Small intestine (tissue), 7 donors: ENCODE results near the gene SFT2D1. TPM values are rescaled to one million over a fixed set of nuclear protein-coding genes. Genes with fewer than 3 reads are reported as not detected.

Experiments
- DNase-seq, 2 donors: peaks; one replicate each; pipeline versions ENCODE4 v3.0.0 to v3.0.0-alpha.2; 2013
- FAIRE-seq: peaks from 2 replicates; lab custom pipeline; 2012; peaks lifted over from hg19 to GRCh38; lab: Jason Lieb, UNC
- H3K27ac ChIP-seq, 3 donors: one replicate each; pipeline ENCODE4 v1.5.1; 2013; ENCODE audit warnings: low read length in 2 of 3, mild to moderate bottlenecking in 2 of 3, control low read depth in 1 of 3, inconsistent platforms in 1 of 3, low read depth in 1 of 3, moderate library complexity in 1 of 3
- H3K27me3 ChIP-seq, 3 donors: one replicate each; pipeline ENCODE4 v1.6.1; 2013; ENCODE audit warnings: low read length in 3 of 3, inconsistent platforms in 1 of 3; ENCODE audit not compliant: control insufficient read depth in 3 of 3, insufficient read depth in 3 of 3
- H3K36me3 ChIP-seq, 3 donors: one replicate each; pipeline ENCODE4 v1.6.1; 2013; ENCODE audit warnings: low read length in 3 of 3, inconsistent platforms in 1 of 3, low read depth in 1 of 3, mild to moderate bottlenecking in 1 of 3, moderate library complexity in 1 of 3; ENCODE audit not compliant: control insufficient read depth in 3 of 3, insufficient read depth in 2 of 3
- H3K4me1 ChIP-seq, 3 donors: one replicate each; pipeline ENCODE4 v1.6.1; 2013; ENCODE audit warnings: low read length in 2 of 3, inconsistent platforms in 1 of 3, low read depth in 1 of 3, mild to moderate bottlenecking in 1 of 3, moderate library complexity in 1 of 3; ENCODE audit not compliant: control insufficient read depth in 3 of 3, insufficient read depth in 2 of 3
- H3K4me3 ChIP-seq, 3 donors: one replicate each; pipeline ENCODE4 v1.5.1; 2013; ENCODE audit warnings: low read length in 3 of 3, control low read depth in 1 of 3, inconsistent platforms in 1 of 3, low read depth in 1 of 3, mild to moderate bottlenecking in 1 of 3, moderate library complexity in 1 of 3
- H3K9me3 ChIP-seq, 2 donors: one replicate each; pipeline ENCODE4 v1.6.1; 2013; ENCODE audit warnings: low read depth in 1 of 2, low read length in 1 of 2; ENCODE audit not compliant: control insufficient read depth in 2 of 2, insufficient read depth in 1 of 2
- WGBS, 3 donors: extraction: QIAGEN DNeasy Blood & Tissue Kit; methylation state at CpG; one replicate each; pipeline ENCODE4 v1.1.7; 2013; 5-methylcytosine and 5-hydroxymethylcytosine counted together
- polyA plus RNA-seq, 4 donors: library from polyadenylated mRNA; stranded (reverse) in 3 of 4; unstranded in 1 of 4; fragments of 200-250 nt in 3 of 4; fragments of 120-200 nt in 1 of 4; gene quantifications; one replicate each; pipeline versions ENCODE4 v1.2.1 to v1.2.3, GENCODE V29; 2013
- donor health status: healthy with polysubstance abuse.
- donor health status: control.
- donor health status: control.
- donor health status: Bipolar disorder and iron deficiency.
- donor health status: healthy.

Gene SFT2D1
- polyA plus RNA-seq, 4 donors, result 32.4 to 113 (median 64.2) TPM

DNA sequence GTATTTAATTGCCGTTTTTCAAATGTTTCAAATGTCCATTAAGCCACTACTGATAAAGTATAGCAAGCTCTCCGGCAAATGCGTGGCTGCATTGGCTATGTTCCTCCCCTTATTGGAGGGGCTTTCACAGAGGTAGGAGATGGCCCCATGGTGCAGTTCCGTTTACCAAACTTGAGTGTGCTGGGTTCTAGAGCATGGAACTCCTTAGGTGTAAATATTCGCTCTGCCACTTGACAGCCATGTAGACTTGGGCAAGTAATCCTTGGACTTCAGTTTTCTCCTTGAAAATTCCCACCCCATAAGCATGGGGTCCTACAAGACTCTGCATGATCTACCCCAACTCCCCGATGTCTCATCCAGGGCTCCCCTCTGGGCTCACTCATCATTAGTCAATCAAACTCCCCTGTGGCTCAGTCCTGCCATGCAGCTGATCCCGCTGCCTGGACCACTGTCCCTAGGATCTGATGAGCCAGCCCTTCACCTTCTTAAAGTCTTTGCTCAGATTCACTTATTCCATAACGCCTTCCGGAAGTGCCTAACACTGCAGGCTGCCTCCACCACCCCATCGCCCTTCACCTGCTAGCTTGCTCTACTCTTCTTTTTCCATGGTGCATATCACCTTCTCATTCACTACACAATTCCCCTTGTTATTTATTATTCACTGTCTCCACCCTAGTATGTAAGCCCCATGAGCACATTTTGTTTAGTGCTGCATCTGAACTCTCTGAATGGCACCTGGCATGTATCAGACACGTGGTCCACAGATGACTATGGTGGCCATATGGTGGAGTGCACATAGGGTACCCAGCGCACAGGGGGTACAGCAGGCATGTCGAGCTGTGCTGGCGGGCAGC, 52.9 kb downstream of the SFT2D1 start:
- Histone ChIP-seq H3K36me3 (no peaks in the 10 kb centered on the region), H3K4me3 (no peak overlapping the region), H3K27me3 (peaks cover 0 to 3% (median 3%) of the 10 kb centered on the region in 3 donors), H3K9me3 (no peaks in the 10 kb centered on the region), H3K4me1 (peaks cover 0 to 6% (median 0%) of the 10 kb centered on the region in 3 donors), H3K27ac (no peak overlapping the region)
- FAIRE-seq, result no peak
- no peak for DNase-seq
- WGBS, 3 donors, result 93 to 98% (median 96%) methylated on average over 14 of the region's 14 CpGs

DNA sequence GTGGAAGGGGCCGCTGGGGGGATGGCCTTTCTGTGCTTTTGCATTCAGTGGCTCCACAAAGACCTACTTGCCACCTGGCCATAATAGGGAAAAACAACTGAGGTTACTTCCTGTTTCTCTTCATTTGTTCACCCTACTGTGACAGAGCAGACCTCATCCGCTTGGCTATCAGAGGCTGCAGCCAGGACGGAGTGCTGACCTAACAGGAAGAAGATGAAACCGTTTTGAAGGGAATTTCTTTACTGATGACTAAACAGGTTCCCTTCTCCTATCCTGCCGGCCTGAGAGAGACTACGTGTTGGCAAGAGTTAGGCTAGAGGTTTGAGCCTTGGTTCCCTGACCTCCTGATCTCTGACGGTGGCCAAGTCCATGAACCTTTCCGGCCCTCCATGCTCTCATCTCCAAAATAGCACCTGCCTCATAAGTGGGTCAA, 55.5 kb downstream of the SFT2D1 start:
- H3K4me3 ChIP-seq, result no peak overlapping the region
- 54 to 57% (median 56%) methylated on average over 8 of the region's 8 CpGs for WGBS, 3 donors
- no peaks in the 10 kb centered on the region for H3K9me3 ChIP-seq
- no peak for DNase-seq
- no peak overlapping the region for H3K27ac ChIP-seq
- no peaks in the 10 kb centered on the region for H3K4me1 ChIP-seq
- H3K36me3 ChIP-seq, result no peaks in the 10 kb centered on the region
- no peak for FAIRE-seq
- peaks cover 0 to 18% (median 0%) of the 10 kb centered on the region in 3 donors for H3K27me3 ChIP-seq

DNA sequence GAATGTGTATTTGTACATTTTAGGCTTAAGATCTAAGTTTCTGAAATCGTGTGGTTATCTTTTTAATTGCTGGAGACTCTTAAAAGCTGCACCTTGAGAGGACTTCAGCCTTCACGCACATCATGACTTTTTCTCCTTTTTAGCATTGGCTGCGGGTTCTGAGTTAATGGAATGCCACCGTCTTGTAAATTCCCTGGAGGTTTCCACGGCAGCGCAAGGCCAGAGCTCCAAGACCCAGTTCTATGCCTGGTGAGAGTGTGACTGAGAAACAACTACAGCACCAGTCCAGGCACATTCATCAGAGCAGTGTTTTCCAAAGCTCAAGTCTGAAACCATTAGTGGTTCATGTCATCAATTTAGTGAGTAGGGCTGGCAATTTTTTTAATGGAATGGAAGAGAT, 57.1 kb downstream of the SFT2D1 start:
- FAIRE-seq (no peak), DNase-seq (no peak)
- H3K9me3 ChIP-seq, result no peaks in the 10 kb centered on the region
- WGBS, 3 donors, result 72 to 77% (median 74%) methylated on average over 6 of the region's 6 CpGs
- H3K27me3 ChIP-seq, result peaks cover 0 to 22% (median 0%) of the 10 kb centered on the region in 3 donors
- no peak overlapping the region for H3K4me3 ChIP-seq
- H3K27ac ChIP-seq, result no peak overlapping the region
- no peaks in the 10 kb centered on the region for H3K36me3 ChIP-seq
- H3K4me1 ChIP-seq, result no peaks in the 10 kb centered on the region

DNA sequence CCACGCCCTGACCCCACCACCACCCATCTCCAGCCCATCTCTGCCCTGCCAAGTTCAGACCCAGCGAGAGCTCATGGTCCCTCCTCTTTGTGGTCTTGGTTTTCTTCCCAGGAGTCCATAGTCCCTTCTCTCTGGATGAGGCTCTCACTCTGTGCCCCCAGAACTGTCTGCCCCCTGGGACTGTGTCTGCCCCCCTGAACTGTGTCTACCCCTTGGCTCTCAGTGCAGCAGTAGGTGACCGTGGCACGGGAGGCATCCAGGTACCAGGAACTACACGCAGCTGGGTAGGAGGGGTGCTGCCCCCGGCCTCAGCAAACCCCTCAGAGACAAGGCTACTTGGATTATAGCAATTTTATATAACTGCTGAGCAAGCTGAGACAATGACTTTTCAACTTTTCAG, 57.7 kb downstream of the SFT2D1 start:
- DNase-seq (no peak), FAIRE-seq (no peak)
- 75 to 82% (median 80%) methylated on average over 6 of the region's 6 CpGs for WGBS, 3 donors

DNA sequence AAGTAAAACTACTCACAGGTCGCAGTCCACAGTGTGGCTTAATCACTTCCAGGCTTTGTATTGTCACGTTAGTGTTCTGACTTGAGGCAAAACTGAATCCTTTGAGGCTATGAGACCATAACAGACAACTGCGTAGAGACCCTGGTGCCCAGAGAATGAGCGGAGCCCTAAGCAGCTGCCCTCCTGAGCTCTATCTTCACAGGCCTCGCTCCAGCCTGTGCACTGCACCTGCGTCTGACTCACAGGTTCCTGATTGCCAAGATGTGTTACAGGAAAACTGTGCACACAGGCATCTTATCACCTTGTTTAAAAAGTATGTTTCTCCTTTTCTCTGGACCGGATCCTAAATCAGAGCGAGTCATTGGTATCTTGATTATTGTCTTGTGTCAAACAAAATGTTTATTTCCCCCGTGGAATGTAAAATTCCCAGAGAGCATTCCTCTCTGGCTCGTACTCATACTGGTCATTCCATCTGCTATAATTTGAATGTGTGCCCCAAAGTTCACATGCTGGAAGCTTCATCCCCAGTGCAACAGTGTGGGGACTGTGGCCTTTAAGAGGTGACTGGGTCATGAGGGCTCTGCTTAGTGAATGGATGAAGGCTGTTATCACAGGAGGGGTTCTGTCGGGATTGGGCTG, 59.8 kb downstream of the SFT2D1 start:
- FAIRE-seq (no peak), DNase-seq (peak in 1 of 2 donors; percentile 27)
- no peaks in the 10 kb centered on the region for H3K9me3 ChIP-seq
- H3K27ac ChIP-seq, result no peak overlapping the region
- H3K27me3 ChIP-seq, result peaks cover 0 to 22% (median 0%) of the 10 kb centered on the region in 3 donors
- H3K4me1 ChIP-seq, result no peaks in the 10 kb centered on the region
- WGBS, 3 donors, result 16 to 55% (median 43%) methylated on average over 11 of the region's 11 CpGs
- H3K36me3 ChIP-seq, result no peaks in the 10 kb centered on the region
- H3K4me3 ChIP-seq, result no peak overlapping the region

More for the DNA sequence above, 57.7 kb downstream of the SFT2D1 start:
- no peaks in the 10 kb centered on the region for H3K36me3 ChIP-seq
- no peak overlapping the region for H3K27ac ChIP-seq
- peaks cover 0 to 22% (median 0%) of the 10 kb centered on the region in 3 donors for H3K27me3 ChIP-seq
- no peaks in the 10 kb centered on the region for H3K4me1 ChIP-seq
- no peak overlapping the region for H3K4me3 ChIP-seq
- no peaks in the 10 kb centered on the region for H3K9me3 ChIP-seq

DNA sequence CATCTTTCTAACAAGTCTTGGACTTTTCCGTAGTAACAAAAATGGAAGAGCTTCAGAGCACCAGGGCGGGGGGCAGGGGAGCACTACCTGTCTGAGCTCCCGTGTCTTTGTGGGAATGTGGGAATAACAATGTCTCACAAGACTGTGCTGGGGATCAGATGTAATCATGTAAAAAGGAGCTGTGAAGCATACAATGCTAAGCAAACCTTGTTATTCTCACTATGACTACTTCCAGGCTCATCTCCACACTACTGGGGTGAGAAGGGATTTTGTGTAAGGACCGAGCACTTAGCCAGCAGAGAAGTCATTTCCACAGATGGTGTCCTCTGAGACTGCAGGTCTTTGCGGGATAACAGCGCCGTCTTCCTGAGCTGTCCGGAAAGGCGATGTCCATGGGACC, 61.2 kb downstream of the SFT2D1 start:
- no peak for DNase-seq
- Histone ChIP-seq H3K27me3 (peaks cover 0 to 26% (median 0%) of the 10 kb centered on the region in 3 donors), H3K36me3 (no peaks in the 10 kb centered on the region), H3K4me1 (no peaks in the 10 kb centered on the region), H3K27ac (no peak overlapping the region), H3K4me3 (no peak overlapping the region), H3K9me3 (no peaks in the 10 kb centered on the region)
- 85 to 94% (median 92%) methylated on average over 9 of the region's 9 CpGs for WGBS, 3 donors
- FAIRE-seq, result no peak

DNA sequence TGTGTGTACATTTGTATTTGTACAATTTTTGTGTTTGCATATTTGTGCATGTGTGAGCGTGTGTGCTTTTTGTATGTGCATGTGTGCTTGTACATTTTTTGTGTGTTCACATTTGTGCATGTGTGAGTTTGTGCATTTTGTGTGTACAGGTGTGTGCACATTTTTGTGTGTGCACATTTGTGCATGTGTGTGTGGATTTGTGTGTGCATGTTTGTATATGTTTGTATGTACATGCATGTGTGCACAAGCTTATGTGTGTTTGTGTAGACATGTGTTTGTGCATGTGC, 63.0 kb downstream of the SFT2D1 start:
- H3K27me3 ChIP-seq, result peaks cover 0 to 24% (median 0%) of the 10 kb centered on the region in 3 donors
- H3K27ac ChIP-seq, result no peak overlapping the region
- H3K36me3 ChIP-seq, result no peaks in the 10 kb centered on the region
- no peak overlapping the region for H3K4me3 ChIP-seq
- DNase-seq (no peak), FAIRE-seq (no peak)
- WGBS, 3 donors, result 96 to 100% (median 97%) methylated on average over 1 of the region's 1 CpG
- no peaks in the 10 kb centered on the region for H3K4me1 ChIP-seq
- H3K9me3 ChIP-seq, result no peaks in the 10 kb centered on the region

DNA sequence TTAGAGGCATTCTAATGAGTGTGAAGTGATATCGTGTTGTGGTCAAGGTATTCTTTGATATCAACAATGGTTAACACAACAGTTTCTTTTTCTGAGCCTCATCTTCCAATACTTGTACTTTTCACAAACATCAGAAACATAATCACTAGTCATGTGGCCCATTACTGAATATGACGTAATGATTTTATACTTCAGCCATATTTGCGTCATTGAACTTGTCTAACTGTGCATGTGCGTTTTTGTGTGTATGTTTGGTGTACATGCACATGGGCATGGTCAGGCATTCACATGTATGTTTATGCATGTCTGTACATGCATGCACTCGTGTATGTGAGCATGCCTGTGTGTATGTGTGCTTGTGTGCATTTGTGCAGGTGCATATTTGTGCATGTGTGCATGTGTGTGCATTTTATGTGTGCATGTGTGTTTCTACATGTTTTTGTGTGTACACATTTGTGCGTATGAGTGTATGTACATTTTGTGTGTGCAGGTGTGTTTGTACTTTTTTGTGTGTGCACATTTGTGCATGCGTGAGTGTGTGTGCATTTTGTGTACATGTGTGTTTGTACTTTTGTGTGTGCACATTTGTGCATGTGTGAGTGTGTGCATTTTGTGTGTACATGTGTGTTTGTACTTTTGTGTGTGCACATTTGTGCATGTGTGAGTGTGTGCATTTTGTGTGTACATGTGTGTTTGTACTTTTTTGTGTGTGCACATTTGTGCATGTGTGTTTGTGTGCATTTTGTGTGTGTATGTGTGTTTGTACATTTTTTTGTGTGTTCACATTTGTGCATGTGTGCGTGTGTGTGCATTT, 63.6 kb downstream of the SFT2D1 start:
- H3K4me1 ChIP-seq, result no peaks in the 10 kb centered on the region
- H3K36me3 ChIP-seq, result no peaks in the 10 kb centered on the region
- no peak overlapping the region for H3K4me3 ChIP-seq
- H3K27ac ChIP-seq, result no peak overlapping the region
- no peaks in the 10 kb centered on the region for H3K9me3 ChIP-seq
- DNase-seq (no peak), FAIRE-seq (no peak)
- 60 to 79% (median 61%) methylated on average over 8 of the region's 8 CpGs for WGBS, 3 donors
- H3K27me3 ChIP-seq, result peaks cover 0 to 19% (median 0%) of the 10 kb centered on the region in 3 donors
